Upper lobe of left lung (tissue), 4 donors: ENCODE results near the gene GLIS1.

ENCODE experiments used
- POLR2A ChIP-seq, 4 donors: fragments of 450-650 bp; IDR thresholded peaks; one replicate each; pipeline ENCODE4 v1.5.1; 2016 to 2017; ENCODE audit warnings: antibody characterized with exemption in 4 of 4, mild to moderate bottlenecking in 2 of 4
- TF ChIP-seq, protein P1 (sequence below), 6 experiments: fragments of 450-650 bp in 4 of 6; fragments of 200-600 bp in 2 of 6; sonication (generic) in 2 of 6; IDR thresholded peaks; one replicate each; pipeline ENCODE4 v1.5.1; 2016 to 2019; ENCODE audit warnings: antibody characterized with exemption in 6 of 6

DNA sequence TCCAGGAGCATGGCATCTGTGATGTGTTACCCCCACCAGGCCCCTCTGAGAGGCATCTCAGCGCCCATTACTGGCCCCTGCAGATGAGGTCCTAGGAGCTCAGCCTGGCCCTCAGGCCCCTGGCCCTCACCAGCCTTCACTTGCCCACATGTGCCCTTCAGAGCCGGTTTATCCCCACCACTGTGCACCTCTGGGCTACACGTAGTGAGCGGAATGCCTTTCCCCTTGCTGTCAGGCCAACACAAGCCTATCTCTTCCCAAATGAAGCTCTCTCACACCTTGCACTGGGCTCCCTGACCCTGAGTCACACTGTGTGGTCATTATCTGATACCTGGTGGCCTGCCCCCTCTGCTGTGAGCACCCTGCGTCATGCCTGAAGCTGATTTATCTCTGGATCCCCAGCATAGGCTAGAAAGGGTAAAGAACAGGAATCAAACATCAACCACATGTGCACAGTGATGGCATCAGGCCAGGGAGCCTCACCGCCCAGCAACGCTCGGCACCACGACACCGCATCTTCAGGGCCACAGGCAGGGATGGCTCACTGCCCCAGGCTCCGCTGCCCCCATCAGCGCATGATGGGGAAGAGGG is 49.1 kb downstream of the GLIS1 start:
- TF ChIP-seq, protein P1, sequence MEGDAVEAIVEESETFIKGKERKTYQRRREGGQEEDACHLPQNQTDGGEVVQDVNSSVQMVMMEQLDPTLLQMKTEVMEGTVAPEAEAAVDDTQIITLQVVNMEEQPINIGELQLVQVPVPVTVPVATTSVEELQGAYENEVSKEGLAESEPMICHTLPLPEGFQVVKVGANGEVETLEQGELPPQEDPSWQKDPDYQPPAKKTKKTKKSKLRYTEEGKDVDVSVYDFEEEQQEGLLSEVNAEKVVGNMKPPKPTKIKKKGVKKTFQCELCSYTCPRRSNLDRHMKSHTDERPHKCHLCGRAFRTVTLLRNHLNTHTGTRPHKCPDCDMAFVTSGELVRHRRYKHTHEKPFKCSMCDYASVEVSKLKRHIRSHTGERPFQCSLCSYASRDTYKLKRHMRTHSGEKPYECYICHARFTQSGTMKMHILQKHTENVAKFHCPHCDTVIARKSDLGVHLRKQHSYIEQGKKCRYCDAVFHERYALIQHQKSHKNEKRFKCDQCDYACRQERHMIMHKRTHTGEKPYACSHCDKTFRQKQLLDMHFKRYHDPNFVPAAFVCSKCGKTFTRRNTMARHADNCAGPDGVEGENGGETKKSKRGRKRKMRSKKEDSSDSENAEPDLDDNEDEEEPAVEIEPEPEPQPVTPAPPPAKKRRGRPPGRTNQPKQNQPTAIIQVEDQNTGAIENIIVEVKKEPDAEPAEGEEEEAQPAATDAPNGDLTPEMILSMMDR (IDR thresholded peaks at IDR 0.05): no peak
- no peak for TF ChIP-seq POLR2A (IDR thresholded peaks at IDR 0.05)
